Fibroblast of skin of abdomen (primary cell): Measurements from ENCODE around the gene TNPO3.

Experiments used
- DNase-seq: peaks from one replicate; pipeline ENCODE4 v3.0.0-alpha.2; 2013

TNPO3 gene

GRCh38 chr7:128937647-128938543, 117.0 kb downstream of the TNPO3 start, which contains the start of gene IRF5:
IRF5 (plus strand) TSS chr7:128937927; CDS start chr7:128942082, 4,155 bp downstream.
- no peak for DNase-seq

- DNase-seq, result no peak
Measured at GRCh38 chr7:128937271-128937646, 117.7 kb downstream of the TNPO3 start.

GRCh38 chr7:128936798-128937197, 118.1 kb downstream of the TNPO3 start:
- DNase-seq, result no peak

GRCh38 chr7:128935342-128935730, 119.6 kb downstream of the TNPO3 start:
- DNase-seq, result no peak

- DNase-seq, result no peak
Measured at GRCh38 chr7:128934361-128935341, 120.3 kb downstream of the TNPO3 start.

- DNase-seq, result no peak
Measured at GRCh38 chr7:128933180-128933891, 121.6 kb downstream of the TNPO3 start.

GRCh38 chr7:128932862-128933179, 122.1 kb downstream of the TNPO3 start:
- no peak for DNase-seq

- no peak for DNase-seq
Measured at GRCh38 chr7:128931965-128932861, 122.7 kb downstream of the TNPO3 start.

GRCh38 chr7:128931190-128931798, 123.6 kb downstream of the TNPO3 start:
- DNase-seq, result no peak

- no peak for DNase-seq
Measured at GRCh38 chr7:128928882-128929788, 125.8 kb downstream of the TNPO3 start.

- DNase-seq, result no peak
Measured at GRCh38 chr7:128928159-128928813, 126.6 kb downstream of the TNPO3 start.

GRCh38 chr7:128924707-128925588, 130.0 kb downstream of the TNPO3 start:
- DNase-seq, result no peak

- no peak for DNase-seq
Measured at GRCh38 chr7:128923411-128923800, 131.5 kb downstream of the TNPO3 start.

- DNase-seq, result no peak
Measured at GRCh38 chr7:128922496-128923410, 132.2 kb downstream of the TNPO3 start.

GRCh38 chr7:128921866-128922440, 133.0 kb downstream of the TNPO3 start:
- DNase-seq, result no peak

GRCh38 chr7:128920913-128921582, 133.9 kb downstream of the TNPO3 start:
- no peak for DNase-seq
